Myocyte (in vitro differentiated cells): Measurements from ENCODE around the gene BBLN. TPM values are rescaled to one million over a fixed set of nuclear protein-coding genes. Genes with fewer than 3 reads are reported as not detected.

Experiments
- DNase-seq: peaks from one replicate; pipeline ENCODE4 v3.0.0-alpha.2; 2012; ENCODE audit warnings: low read depth
- total RNA-seq: library from RNA; depleted of rRNA; stranded (reverse); fragments of >200 nt; gene quantifications from 2 replicates; pipeline ENCODE4 v1.2.3, GENCODE V29; 2014

The BBLN gene
- total RNA-seq, 1 donor from 2014 or later: 286 TPM

- DNase-seq: no peak
These were observed 15.6 kb upstream of the BBLN start for GRCh38 chr9:128144239-128145181.

- no peak for DNase-seq
These were observed 14.5 kb upstream of the BBLN start for GRCh38 chr9:128145536-128145935.

GRCh38 chr9:128145951-128146351 lies 14.1 kb upstream of the BBLN start:
- no peak for DNase-seq

GRCh38 chr9:128146591-128147120 lies 13.4 kb upstream of the BBLN start:
- DNase-seq: no peak

- no peak for DNase-seq
These were observed 11.5 kb upstream of the BBLN start for GRCh38 chr9:128148509-128149000.

GRCh38 chr9:128149001-128149701 lies 10.9 kb upstream of the BBLN start, which contains the start of gene LCN2:
TSS of gene LCN2 (plus strand) at chr9:128149453. CDS start at chr9:128149526, 73 bp downstream.
- DNase-seq: no peak

GRCh38 chr9:128149951-128150593 lies 10.0 kb upstream of the BBLN start:
- DNase-seq: no peak

GRCh38 chr9:128150594-128151308 lies 9.3 kb upstream of the BBLN start:
- no peak for DNase-seq

- no peak for DNase-seq
These were observed 8.5 kb upstream of the BBLN start for GRCh38 chr9:128151309-128152132.

- DNase-seq: no peak
These were observed 7.7 kb upstream of the BBLN start for GRCh38 chr9:128152133-128153059.

GRCh38 chr9:128153060-128153946 lies 6.8 kb upstream of the BBLN start:
- no peak for DNase-seq

GRCh38 chr9:128153947-128154695 lies 5.9 kb upstream of the BBLN start:
- no peak for DNase-seq

- no peak for DNase-seq
These were observed 4.1 kb upstream of the BBLN start for GRCh38 chr9:128155736-128156500.

GRCh38 chr9:128159522-128159783 lies 612 bp upstream of the BBLN start:
- DNase-seq: no peak

GRCh38 chr9:128160603-128160987 lies 530 bp downstream of the BBLN start:
- DNase-seq: no peak

GRCh38 chr9:128161215-128161902 lies 1.3 kb downstream of the BBLN start:
- no peak for DNase-seq
